GM12878 (cell line): Measurements from ENCODE around the gene ZSCAN5B. TPM values are rescaled to one million over a fixed set of nuclear protein-coding genes. Genes with fewer than 3 reads are reported as not detected.

ENCODE experiments used
- ATAC-seq: fragments of 200-7000 bp; cut with Tn5 transposase; 3 replicates; pipeline ENCODE4 v1.9.1; 2020; ENCODE audit warnings: mild to moderate bottlenecking, moderate library complexity
- BruUV-seq: library from RNA; stranded (reverse); fragments of 400-500 nt; replicated peaks from 2 replicates; lab custom pipeline; 2021; lab: Mats Ljungman, UMichigan
- CTCF ChIA-PET: fragments of 300-600 bp; sonication (Branson Sonifier 250); formaldehyde crosslinking; extraction: SDS; loops from one replicate; lab custom pipeline; 2021; ENCODE audit warnings: inconsistent platforms; lab: Yijun Ruan, JAX
- POLR2A ChIA-PET: fragments of 350-600 bp; formaldehyde crosslinking; extraction: SDS; loops from one replicate; lab custom pipeline; 2021; ENCODE audit warnings: inconsistent platforms; lab: Charles Lee
- RAD21 ChIA-PET: fragments of 300-600 bp; sonication (Branson Sonifier 250); formaldehyde crosslinking; loops from one replicate; lab custom pipeline; 2023; ENCODE audit warnings: antibody characterized with exemption; ENCODE audit not compliant: unreplicated experiment; lab: Charles Lee
- SMC1A ChIA-PET: fragments of 300-600 bp; sonication (Branson Sonifier 250); formaldehyde crosslinking; loops from one replicate; lab custom pipeline; 2023; ENCODE audit not compliant: unreplicated experiment, uncharacterized antibody; lab: Charles Lee
- DNase-seq: peaks from one replicate; pipeline ENCODE4 v3.0.0-alpha.2; 2011; ENCODE audit warnings: low read depth, low spot score
- FAIRE-seq: peaks from 3 replicates; lab custom pipeline; 2011; peaks lifted over from hg19 to GRCh38; lab: Jason Lieb, UNC
- H2AFZ ChIP-seq: 2 replicates; pipeline ENCODE4 v1.6.0; 2011; ENCODE audit warnings: low read depth, low read length, control low read depth; ENCODE audit not compliant: control insufficient read depth
- H3K27ac ChIP-seq: 2 replicates; pipeline ENCODE4 v1.5.1; 2011; ENCODE audit warnings: control low read depth; ENCODE audit not compliant: control insufficient read depth, insufficient read depth
- H3K27me3 ChIP-seq, 2 experiments: replicated peaks in 1 of 2; 2 replicates each; pipeline versions ENCODE4 v1.6.0 to v1.6.1; 2011; ENCODE audit warnings: low read length in 1 of 2; ENCODE audit not compliant: control insufficient read depth in 2 of 2, insufficient read depth in 2 of 2
- H3K36me3 ChIP-seq, 2 experiments: 2 replicates each; pipeline ENCODE4 v1.5.1; 2011; ENCODE audit warnings: low read length in 1 of 2; ENCODE audit not compliant: control insufficient read depth in 2 of 2, insufficient read depth in 2 of 2
- H3K4me1 ChIP-seq: 2 replicates; pipeline ENCODE4 v1.6.1; 2011; ENCODE audit warnings: mild to moderate bottlenecking, low read length, moderate library complexity, mixed read lengths; ENCODE audit not compliant: control insufficient read depth, insufficient read depth
- H3K4me2 ChIP-seq: 2 replicates; pipeline ENCODE4 v1.6.0; 2011; ENCODE audit warnings: control low read depth; ENCODE audit not compliant: control insufficient read depth, insufficient read depth
- H3K4me3 ChIP-seq: fragments of 200-600 bp; sonication (generic); 2 replicates; pipeline ENCODE4 v1.5.1; 2016
- H3K79me2 ChIP-seq: 2 replicates; pipeline ENCODE4 v1.6.0; 2011; ENCODE audit warnings: low read length; ENCODE audit not compliant: control insufficient read depth, insufficient read depth
- H3K9ac ChIP-seq: 2 replicates; pipeline ENCODE4 v1.8.0; 2011; ENCODE audit warnings: low read length, control low read depth, mixed read lengths; ENCODE audit not compliant: control insufficient read depth, insufficient read depth
- H3K9me3 ChIP-seq: replicated peaks from 3 replicates; pipeline ENCODE4 v1.5.1; 2011; ENCODE audit warnings: mild to moderate bottlenecking, low read length; ENCODE audit not compliant: control insufficient read depth, insufficient read depth
- H4K20me1 ChIP-seq: 2 replicates; pipeline ENCODE4 v1.6.0; 2011; ENCODE audit not compliant: control insufficient read depth, insufficient read depth
- CBFB ChIP-seq: IDR thresholded peaks from 2 replicates; pipeline ENCODE4 v1.6.1; 2016; ENCODE audit warnings: antibody characterized with exemption, low read depth
- CHD1 ChIP-seq: IDR thresholded peaks from 2 replicates; pipeline ENCODE4 v1.6.1; 2012; ENCODE audit warnings: low read depth, low read length, improper control_type of control experiment
- EGR1 ChIP-seq, 2 experiments: IDR thresholded peaks; 1 replicate in 1 of 2; 2 replicates in 1 of 2; pipeline ENCODE4 v1.6.1; 2011 to 2012; ENCODE audit warnings: low read depth in 2 of 2, low read length in 2 of 2, borderline replicate concordance in 1 of 2, mild to moderate bottlenecking in 1 of 2, moderate library complexity in 1 of 2
- FOS ChIP-seq: IDR thresholded peaks from 3 replicates; pipeline ENCODE4 v1.6.1; 2011; ENCODE audit warnings: borderline replicate concordance; ENCODE audit not compliant: insufficient read length; ENCODE audit errors: extremely low read depth
- KLF5 ChIP-seq: fragments of 450-650 bp; IDR thresholded peaks from 2 replicates; pipeline ENCODE4 v1.6.1; 2014; ENCODE audit warnings: mild to moderate bottlenecking; ENCODE audit not compliant: partially characterized antibody
- MYC ChIP-seq: IDR thresholded peaks from 2 replicates; pipeline ENCODE4 v1.6.1; 2011; ENCODE audit warnings: mild to moderate bottlenecking, low read length, moderate library complexity, inconsistent platforms; ENCODE audit not compliant: insufficient read depth, insufficient replicate concordance, insufficient read length, severe bottlenecking
- NFIC ChIP-seq: IDR thresholded peaks from 2 replicates; pipeline ENCODE4 v1.6.1; 2012; ENCODE audit warnings: low read depth, mild to moderate bottlenecking, inconsistent platforms, low read length, moderate library complexity
- NFYB ChIP-seq: IDR thresholded peaks from 2 replicates; pipeline ENCODE4 v1.6.1; 2011; ENCODE audit warnings: low read depth, mild to moderate bottlenecking, low read length, improper control_type of control experiment, moderate library complexity; ENCODE audit not compliant: insufficient read depth
- SUPT20H ChIP-seq: IDR thresholded peaks from 2 replicates; pipeline ENCODE4 v1.6.1; 2011; ENCODE audit warnings: low read depth, mild to moderate bottlenecking, low read length, moderate library complexity, borderline replicate concordance; ENCODE audit not compliant: control insufficient read depth
- SUZ12 ChIP-seq: fragments of 200-600 bp; sonication (generic); IDR thresholded peaks from one replicate; pipeline ENCODE4 v1.6.1; 2018; ENCODE audit warnings: antibody characterized with exemption, mild to moderate bottlenecking; ENCODE audit not compliant: unreplicated experiment
- TBL1XR1 ChIP-seq: IDR thresholded peaks from 2 replicates; pipeline ENCODE4 v1.6.1; 2012; ENCODE audit warnings: low read depth, low read length, improper control_type of control experiment
- ZNF274 ChIP-seq: IDR thresholded peaks from one replicate; pipeline ENCODE4 v1.8.0; 2011; ENCODE audit not compliant: insufficient read length, insufficient read depth
- ZSCAN29 ChIP-seq: fragments of 450-650 bp; IDR thresholded peaks from 2 replicates; pipeline ENCODE4 v1.6.1; 2017; ENCODE audit warnings: mild to moderate bottlenecking, moderate library complexity
- WGBS: methylation state at CpG from one replicate; pipeline ENCODE4 v1.1.6; 2016; ENCODE audit warnings: low lambda C conversion rate; ENCODE audit not compliant: insufficient replicate concordance, insufficient coverage; ENCODE audit errors: missing lambda C conversion rate; 5-methylcytosine and 5-hydroxymethylcytosine counted together
- in situ Hi-C: fragments of 300-500 bp; cut with MboI; formaldehyde crosslinking; loops from 9 replicates; pipeline ENCODE4 v1.14.3; 2018; ENCODE audit warnings: mixed read lengths
- intact Hi-C: fragments of 100-400 bp; cut with micrococcal nuclease; formaldehyde crosslinking; loops from one replicate; pipeline ENCODE4 v1.14.2; 2022; ENCODE audit not compliant: unreplicated experiment
- polyA plus RNA-seq, 11 experiments: library from polyadenylated mRNA; depleted of rRNA in 4 of 11; unstranded in 6 of 11; stranded (reverse) in 5 of 11; fragments of >200 nt; fragmentation: Nextera tagmentation in 4 of 11; fragmentation: Illumina TruSeq in 1 of 11; extraction: Ambion mirVana in 4 of 11; extraction: Trizol in 1 of 11; gene quantifications; 1 replicate in 1 of 11; 2 replicates in 10 of 11; pipeline versions ENCODE4 v1.2.1 to v1.2.3, GENCODE V29; 2011 to 2016; ENCODE audit warnings: inconsistent platforms in 2 of 11, missing spikeins in 2 of 11, low read depth in 1 of 11
- total RNA-seq, 4 experiments: library from RNA; depleted of rRNA in 3 of 4; stranded (reverse); fragments of >200 nt in 3 of 4; fragmentation: Illumina TruSeq in 1 of 4; extraction: Trizol in 1 of 4; gene quantifications; 2 replicates each; pipeline versions ENCODE4 v1.2.1 to v1.2.3, GENCODE V29; 2013 to 2021
- TF ChIP-seq, protein P1 (sequence below): fragments of 150-350 bp; IDR thresholded peaks from 2 replicates; pipeline ENCODE4 v1.6.1; 2014; ENCODE audit warnings: mild to moderate bottlenecking, low read depth, low read length
- TF ChIP-seq, protein P2 (sequence below): fragments of 450-650 bp; formaldehyde crosslinking; IDR thresholded peaks from 2 replicates; pipeline ENCODE4 v1.4.0; 2020; ENCODE audit warnings: mild to moderate bottlenecking, moderate library complexity
- TF ChIP-seq, protein P3 (sequence below): fragments of 450-650 bp; IDR thresholded peaks from 2 replicates; pipeline ENCODE4 v1.6.1; 2017; ENCODE audit warnings: antibody characterized with exemption, mild to moderate bottlenecking, moderate library complexity

The ZSCAN5B gene
- total and polyA plus RNA-seq, 10 of the 15 experiments (the other 5 are each of a cell fraction or from before 2014, with no cell fraction given): 0.04 TPM; not detected in 9

DNA sequence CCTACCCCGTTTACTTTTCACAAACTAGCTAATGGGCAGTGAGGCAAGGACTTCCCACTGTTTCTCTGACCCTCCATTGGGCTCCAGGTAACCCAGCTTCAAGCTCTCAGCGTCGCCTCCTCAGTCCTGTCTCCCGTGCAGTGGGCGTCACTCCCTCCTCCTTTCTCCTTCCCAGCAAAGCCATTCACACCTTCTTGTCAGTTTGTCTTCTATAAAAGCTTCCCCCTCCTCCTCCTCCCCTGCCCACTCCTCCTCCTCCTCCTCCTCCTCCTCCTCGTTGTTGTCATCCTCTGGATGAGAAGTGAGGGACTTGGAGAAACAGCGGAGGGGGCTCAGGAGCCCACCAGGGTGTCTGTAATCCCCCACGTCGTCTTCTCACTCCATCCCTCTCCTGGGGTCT is 23.5 kb downstream of the ZSCAN5B start:
- no peak overlapping the region for H3K4me3 ChIP-seq
- no peak overlapping the region for H3K4me2 ChIP-seq
- no peak for DNase-seq
- H3K9ac ChIP-seq: no peak overlapping the region
- FAIRE-seq: no peak
- intact Hi-C loops (loop anchor here (5.0 kb wide), 1 partner anchor 158 kb away; no protein-coding TSS in a partner anchor), in situ Hi-C loops (no loop called here)
- no TSS peak for BruUV-seq
- WGBS: 46% methylated on average over 8 of the region's 9 CpGs
- H3K4me1 ChIP-seq: no peaks in the 10 kb centered on the region
- H3K36me3 ChIP-seq: no peaks in the 10 kb centered on the region
- H3K27me3 ChIP-seq: no peaks in the 10 kb centered on the region; a peak in 1 of 4 replicates
- H4K20me1 ChIP-seq: no peaks in the 10 kb centered on the region
- ChIA-PET CTCF (interaction anchor here (1.1 to 4.4 kb wide), 8 partner anchors 93 to 542 kb away, joined by 3 to 53 read pairs (median 6); no protein-coding TSS in a partner anchor), POLR2A (no interaction called here), RAD21 (interaction anchor here (1.1 kb wide), 1 partner anchor 93 kb away, joined by 3 read pairs; no protein-coding TSS in a partner anchor), SMC1A (interaction anchor here (0.5 to 3.6 kb wide), 2 partner anchors 94 to 115 kb away, joined by 3 to 16 read pairs; no protein-coding TSS in a partner anchor)
- H3K79me2 ChIP-seq: no peaks in the 10 kb centered on the region
- no peak overlapping the region for H2AFZ ChIP-seq
- no peak overlapping the region for H3K27ac ChIP-seq
- no peak for ATAC-seq
- no peaks in the 10 kb centered on the region for H3K9me3 ChIP-seq
- no peak for TF ChIP-seq NFYB
- no peak for TF ChIP-seq ZSCAN29
- TF ChIP-seq, protein P1, sequence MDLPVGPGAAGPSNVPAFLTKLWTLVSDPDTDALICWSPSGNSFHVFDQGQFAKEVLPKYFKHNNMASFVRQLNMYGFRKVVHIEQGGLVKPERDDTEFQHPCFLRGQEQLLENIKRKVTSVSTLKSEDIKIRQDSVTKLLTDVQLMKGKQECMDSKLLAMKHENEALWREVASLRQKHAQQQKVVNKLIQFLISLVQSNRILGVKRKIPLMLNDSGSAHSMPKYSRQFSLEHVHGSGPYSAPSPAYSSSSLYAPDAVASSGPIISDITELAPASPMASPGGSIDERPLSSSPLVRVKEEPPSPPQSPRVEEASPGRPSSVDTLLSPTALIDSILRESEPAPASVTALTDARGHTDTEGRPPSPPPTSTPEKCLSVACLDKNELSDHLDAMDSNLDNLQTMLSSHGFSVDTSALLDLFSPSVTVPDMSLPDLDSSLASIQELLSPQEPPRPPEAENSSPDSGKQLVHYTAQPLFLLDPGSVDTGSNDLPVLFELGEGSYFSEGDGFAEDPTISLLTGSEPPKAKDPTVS: no peak
- no peak for TF ChIP-seq CBFB
- TF ChIP-seq TBL1XR1: no peak
- TF ChIP-seq, protein P2, sequence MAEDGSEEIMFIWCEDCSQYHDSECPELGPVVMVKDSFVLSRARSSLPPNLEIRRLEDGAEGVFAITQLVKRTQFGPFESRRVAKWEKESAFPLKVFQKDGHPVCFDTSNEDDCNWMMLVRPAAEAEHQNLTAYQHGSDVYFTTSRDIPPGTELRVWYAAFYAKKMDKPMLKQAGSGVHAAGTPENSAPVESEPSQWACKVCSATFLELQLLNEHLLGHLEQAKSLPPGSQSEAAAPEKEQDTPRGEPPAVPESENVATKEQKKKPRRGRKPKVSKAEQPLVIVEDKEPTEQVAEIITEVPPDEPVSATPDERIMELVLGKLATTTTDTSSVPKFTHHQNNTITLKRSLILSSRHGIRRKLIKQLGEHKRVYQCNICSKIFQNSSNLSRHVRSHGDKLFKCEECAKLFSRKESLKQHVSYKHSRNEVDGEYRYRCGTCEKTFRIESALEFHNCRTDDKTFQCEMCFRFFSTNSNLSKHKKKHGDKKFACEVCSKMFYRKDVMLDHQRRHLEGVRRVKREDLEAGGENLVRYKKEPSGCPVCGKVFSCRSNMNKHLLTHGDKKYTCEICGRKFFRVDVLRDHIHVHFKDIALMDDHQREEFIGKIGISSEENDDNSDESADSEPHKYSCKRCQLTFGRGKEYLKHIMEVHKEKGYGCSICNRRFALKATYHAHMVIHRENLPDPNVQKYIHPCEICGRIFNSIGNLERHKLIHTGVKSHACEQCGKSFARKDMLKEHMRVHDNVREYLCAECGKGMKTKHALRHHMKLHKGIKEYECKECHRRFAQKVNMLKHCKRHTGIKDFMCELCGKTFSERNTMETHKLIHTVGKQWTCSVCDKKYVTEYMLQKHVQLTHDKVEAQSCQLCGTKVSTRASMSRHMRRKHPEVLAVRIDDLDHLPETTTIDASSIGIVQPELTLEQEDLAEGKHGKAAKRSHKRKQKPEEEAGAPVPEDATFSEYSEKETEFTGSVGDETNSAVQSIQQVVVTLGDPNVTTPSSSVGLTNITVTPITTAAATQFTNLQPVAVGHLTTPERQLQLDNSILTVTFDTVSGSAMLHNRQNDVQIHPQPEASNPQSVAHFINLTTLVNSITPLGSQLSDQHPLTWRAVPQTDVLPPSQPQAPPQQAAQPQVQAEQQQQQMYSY (CRISPR knock-in tag): no peak
- TF ChIP-seq KLF5: no peak
- no peak for TF ChIP-seq FOS
- TF ChIP-seq SUZ12: no peak
- TF ChIP-seq, protein P3, sequence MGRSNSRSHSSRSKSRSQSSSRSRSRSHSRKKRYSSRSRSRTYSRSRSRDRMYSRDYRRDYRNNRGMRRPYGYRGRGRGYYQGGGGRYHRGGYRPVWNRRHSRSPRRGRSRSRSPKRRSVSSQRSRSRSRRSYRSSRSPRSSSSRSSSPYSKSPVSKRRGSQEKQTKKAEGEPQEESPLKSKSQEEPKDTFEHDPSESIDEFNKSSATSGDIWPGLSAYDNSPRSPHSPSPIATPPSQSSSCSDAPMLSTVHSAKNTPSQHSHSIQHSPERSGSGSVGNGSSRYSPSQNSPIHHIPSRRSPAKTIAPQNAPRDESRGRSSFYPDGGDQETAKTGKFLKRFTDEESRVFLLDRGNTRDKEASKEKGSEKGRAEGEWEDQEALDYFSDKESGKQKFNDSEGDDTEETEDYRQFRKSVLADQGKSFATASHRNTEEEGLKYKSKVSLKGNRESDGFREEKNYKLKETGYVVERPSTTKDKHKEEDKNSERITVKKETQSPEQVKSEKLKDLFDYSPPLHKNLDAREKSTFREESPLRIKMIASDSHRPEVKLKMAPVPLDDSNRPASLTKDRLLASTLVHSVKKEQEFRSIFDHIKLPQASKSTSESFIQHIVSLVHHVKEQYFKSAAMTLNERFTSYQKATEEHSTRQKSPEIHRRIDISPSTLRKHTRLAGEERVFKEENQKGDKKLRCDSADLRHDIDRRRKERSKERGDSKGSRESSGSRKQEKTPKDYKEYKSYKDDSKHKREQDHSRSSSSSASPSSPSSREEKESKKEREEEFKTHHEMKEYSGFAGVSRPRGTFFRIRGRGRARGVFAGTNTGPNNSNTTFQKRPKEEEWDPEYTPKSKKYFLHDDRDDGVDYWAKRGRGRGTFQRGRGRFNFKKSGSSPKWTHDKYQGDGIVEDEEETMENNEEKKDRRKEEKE: no peak
- no peak for TF ChIP-seq MYC
- no peak for TF ChIP-seq EGR1 (IDR thresholded peaks at IDR 0.05; ENCODE audit: borderline replicate concordance in 1 of 2, low read depth in 2 of 2, low read length in 2 of 2)
- TF ChIP-seq CHD1: no peak
- TF ChIP-seq SUPT20H: no peak
- TF ChIP-seq NFIC: no peak
- no peak for TF ChIP-seq ZNF274
